NCI-H2029 (cell line): Measurements from ENCODE around the gene PRTG.
"Not testable (repeated sequence)": the region's sequence is repeated elsewhere in the genome, so short reads cannot be mapped to it uniquely, and the experiment has no call there.

Source experiments
- DNase-seq: peaks from one replicate; lab custom pipeline; 2025; lab: John Stamatoyannopoulos, UW

PRTG gene

DNA sequence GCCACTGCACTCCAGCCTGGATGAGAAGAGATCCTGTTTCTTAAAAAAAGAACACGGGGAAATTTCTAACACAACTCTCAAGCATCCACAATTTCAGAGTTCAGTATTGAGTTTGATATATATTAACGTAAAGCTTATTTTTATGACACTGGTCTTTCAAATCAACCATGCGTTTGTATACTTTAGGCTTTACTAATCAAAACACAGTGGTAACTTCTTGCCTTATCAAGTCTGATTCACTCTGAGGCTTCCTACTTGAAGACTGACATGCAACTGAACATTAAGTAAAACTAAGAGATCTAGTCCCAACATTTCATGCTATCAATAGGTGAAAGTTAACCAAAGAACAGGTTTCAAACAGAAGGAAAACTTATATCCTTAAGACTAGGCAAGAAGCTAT is 46.7 kb downstream of the PRTG start:
- DNase-seq = no peak

DNA sequence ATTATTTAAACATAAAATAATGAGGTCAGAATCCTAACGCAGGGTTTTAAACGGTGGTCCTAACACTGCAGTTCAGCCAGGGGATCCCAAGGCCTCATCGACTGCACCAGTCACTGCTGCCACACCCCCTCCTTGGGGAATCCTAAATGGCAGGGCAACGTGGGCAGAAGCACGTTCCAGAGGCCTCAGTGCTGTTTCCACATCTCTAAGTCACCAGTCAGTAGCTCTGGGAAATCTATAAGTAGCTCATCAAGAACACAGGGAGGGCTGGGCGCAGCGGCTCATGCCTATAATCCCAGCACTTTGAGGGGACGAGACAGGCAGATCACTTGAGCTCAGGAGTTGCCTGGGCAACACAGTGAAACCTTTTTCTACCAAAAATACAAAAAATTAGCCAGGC is 47.5 kb downstream of the PRTG start:
- DNase-seq = no peak

DNA sequence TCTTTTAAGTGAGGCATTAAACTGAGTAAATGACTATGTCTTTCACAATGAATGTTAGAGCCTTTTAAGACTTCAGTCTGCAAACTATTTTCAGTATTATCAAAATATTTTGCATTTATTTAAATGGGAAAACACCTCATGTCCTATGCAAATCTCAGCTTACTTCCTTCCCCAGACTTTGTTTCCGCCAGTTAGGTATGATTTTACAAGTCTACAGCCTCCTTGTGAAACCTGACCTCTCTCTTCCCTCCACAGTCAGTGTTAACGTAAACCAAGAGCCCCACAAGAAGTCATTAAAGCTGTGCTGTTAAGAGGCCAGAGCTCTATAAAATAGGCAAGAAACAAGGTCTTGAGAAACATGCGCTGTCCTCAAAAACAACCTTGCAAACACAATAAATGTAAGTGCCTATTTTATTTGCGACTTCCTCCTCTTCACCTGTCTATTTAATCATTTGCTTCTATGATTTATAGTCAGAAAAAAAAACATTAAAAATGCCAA is 48.3 kb downstream of the PRTG start:
- no peak for DNase-seq

DNA sequence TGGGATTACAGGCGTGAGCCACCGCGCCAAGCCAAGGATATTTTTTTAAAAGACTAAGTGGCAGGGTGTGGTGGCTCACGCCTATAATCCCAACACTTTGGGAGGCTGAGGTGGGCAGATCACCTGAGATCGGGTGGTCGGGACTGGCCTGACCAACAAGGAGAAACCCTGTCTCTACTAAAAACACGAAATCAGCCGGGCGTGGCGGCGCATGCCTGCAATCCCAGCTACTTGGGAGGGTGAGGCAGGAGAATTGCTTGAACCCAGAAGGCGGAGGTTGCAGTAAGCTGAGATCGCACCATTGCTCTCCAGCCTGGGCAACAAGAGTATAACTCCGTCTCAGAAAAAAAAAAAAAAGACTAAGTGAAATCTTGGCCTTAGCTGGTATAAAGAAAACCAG is 49.8 kb downstream of the PRTG start:
- DNase-seq = not testable (repeated sequence)

DNA sequence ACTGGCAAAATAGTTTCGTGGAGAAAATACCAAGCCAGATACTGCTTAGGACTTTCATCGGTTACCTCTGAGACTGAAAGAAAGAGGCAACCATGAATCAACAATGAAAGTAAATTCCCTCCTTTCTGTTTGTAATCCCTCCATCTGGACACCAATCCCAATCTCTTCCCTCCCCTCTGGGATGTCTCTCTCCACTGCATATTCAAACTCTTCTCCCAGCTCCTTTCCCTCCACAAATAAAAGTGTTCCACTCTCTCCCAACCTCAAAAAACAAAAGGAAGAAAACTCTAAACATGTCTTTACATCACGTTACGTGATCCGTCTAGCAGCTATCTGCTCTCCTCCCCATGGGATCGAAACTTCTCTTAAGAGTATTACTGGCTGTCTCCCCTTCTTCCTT is 55.2 kb downstream of the PRTG start:
- no peak for DNase-seq

DNA sequence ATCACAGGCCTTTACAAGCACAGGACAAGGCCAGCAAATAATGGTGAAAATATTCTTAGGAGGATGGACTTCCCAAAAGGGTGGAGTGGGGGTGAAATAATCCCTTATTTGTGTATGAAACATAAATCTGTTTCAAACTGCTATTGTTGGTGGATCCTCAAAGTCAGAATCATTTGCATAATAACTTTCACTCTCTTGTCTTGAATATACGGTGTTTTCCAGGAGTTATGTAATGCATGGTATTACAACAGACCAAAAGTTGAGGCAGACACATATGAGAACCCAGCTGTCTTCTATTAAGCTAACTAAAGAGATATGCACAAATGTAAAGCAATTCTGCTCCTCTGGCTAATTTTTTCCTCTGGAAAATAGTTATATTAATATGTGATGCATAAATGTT is 57.7 kb downstream of the PRTG start:
- no peak for DNase-seq

DNA sequence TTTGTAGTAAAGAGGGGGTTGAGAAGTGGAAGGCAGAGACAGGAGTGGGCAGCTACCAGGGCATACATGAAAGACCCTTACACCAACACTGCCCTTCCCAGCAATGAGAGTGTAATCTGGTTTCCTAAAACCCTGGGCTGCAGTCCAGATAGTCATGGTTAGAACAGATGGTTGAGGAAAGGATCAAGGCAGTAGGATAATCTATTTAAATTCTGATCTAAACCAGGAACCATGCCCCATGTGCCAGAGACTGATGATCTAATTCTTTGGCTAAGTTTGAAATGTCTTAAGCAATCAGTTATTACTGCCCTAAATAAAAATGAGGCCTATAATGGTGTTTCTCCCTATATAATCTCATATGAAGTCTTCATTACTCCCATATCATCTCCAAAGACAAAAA is 59.6 kb downstream of the PRTG start:
- no peak for DNase-seq

DNA sequence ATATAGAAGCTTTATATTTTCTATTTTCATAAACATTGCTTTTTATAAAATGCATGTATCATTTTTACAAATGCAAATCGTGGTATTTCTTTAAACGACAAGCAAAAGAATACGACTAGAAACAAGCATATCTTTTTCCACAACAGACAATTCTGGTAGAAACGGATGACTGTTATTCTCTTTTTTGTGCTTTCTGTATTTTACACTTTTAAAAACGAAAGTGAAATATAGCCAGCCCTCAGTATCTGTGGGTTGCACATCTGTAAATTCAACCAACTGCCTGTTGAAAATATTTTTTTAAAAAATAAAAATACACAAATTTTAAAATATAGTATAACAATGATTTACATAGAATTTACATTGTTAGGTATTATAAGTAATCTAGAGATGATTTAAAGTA is 61.3 kb downstream of the PRTG start:
- no peak for DNase-seq

DNA sequence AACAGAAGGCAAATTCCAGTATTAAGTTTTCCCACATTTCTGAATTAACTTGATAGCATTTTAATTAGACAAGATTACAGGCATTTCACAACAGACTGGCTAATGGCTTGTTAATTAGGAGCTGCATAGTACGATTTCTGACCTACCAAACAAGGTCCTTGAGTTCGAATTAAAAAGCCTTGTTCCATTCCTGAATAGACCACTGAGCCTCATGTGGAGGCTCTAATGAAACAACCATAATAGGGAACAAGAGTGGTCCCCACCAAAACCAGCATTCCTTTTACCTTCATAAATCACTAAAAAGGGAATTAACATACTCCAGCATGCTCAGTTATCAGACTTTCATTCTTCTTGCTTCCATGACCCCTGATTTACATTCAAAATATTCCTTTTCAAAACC is 66.4 kb downstream of the PRTG start:
- DNase-seq = no peak

DNA sequence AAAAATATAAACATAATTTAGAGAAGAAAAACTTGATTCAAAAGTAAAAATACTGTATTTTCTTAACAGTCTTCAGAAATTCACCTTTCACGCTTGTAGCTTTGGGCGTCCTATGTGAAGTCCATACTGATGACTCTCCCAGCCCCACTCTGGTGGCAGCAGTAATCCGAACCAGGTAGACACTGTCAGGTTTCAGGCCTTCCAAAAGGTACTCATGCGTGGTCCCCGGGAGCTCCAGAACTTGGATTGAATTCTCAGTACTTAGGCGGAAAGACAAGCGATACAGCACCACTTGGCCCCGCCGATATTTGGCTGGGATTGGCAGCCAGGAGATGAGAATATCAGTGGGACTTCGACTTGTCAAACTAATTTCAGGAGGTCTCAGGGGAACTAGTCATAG is 69.7 kb downstream of the PRTG start:
- DNase-seq = no peak

DNA sequence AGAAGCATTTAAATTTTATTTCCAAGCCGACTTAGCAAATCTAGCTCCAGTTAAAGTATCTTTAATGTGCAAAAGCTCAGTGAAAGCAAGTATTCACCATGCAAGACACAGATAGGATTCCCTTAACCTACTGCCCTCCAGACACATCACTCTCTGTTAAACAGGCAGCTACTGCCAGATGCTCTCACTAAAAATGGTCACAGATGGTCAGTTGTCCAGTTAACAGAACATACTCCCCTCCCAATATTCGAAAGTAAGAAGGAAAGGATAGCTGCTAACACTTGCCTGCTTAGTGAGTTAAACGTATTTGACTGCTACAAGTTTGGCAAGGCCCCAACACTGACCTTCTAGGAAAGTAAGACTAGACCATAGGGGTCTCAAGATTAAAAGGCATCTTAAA is 73.7 kb downstream of the PRTG start:
- no peak for DNase-seq

DNA sequence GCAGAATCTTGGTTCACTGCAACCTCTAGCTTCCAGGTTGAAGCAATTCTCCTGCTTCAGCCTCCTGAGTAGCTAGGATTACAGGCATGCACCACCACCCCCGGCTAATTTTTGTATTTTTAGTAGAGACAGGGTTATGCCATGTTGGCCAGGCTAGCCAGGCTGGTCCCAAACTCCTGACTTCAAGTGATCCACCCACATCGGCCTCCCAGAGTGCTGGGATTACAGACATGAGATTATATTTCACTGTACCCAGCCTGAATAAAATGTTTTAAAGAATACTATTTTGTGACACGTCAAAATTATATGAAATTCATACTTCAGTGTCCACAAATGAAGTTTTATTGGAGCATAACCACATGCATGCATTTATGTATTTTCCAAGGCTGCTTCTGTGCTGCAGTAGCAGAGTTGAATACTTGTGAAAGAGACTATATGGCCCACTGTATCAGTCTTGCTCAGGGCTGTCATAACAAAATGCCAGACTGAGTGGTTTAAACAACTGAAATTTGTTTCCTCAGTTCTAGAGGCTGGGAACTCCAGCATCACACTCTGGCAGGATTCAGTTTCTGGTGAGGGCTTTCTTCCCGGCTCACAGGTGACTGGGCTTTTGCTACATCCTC is 77.2 kb downstream of the PRTG start:
- DNase-seq = no peak

DNA sequence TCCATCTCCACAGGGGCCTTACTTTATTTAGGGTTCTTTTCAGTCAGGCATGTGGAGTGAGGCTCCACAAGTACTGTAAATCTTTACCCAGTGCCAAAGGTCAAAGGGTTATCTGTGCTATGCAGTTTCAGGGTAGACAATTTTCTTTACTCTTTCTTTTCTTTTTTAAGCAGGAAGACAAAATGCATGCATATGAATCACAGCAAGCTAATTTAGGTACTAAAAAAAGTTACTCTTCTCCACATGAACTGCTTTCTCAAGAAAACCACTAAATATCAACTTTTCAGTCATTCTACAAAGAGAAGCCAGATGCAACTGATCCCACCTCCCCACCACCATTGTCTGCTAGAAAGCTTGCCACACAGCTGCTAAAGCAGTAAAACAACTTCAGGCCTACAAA is 81.5 kb downstream of the PRTG start:
- DNase-seq = no peak

DNA sequence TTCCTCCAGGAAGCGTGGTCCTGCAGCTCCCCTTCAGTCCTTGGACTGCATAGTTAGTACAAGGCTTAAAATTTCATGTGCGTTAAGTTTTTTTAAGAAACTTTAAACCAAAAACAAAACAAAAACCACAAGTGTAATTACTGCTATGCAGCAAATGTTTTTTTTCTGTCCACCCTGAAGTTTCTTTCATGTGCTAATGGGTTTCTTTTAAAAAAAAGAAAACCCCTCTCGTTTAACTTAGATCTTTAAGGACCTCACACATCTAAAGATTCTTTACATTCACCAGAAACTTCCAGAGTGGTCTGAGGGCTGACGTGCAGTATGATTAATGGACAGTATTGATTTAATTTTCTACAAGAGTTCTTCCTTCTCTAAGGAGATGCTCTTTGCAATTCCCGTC is 82.8 kb downstream of the PRTG start:
- DNase-seq = no peak

DNA sequence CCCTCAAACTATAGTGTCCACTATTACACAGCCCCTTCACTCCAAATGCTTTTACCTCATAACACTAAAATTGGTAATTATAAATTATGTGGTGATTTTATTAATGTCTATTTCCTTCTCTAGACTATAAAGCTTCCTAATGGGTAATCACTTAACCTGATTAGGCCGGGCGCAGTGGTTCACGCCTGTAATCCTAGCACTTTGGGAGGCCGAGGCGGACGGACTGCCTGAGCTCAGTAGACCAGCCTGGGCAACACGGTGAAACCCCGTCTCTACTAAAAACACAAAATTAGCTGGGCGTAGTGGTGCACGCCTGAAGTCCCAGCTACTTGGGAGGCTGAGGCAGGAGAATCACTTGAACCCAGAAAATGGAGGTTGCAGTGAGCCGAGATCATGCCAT is 83.5 kb downstream of the PRTG start:
- DNase-seq = no peak

DNA sequence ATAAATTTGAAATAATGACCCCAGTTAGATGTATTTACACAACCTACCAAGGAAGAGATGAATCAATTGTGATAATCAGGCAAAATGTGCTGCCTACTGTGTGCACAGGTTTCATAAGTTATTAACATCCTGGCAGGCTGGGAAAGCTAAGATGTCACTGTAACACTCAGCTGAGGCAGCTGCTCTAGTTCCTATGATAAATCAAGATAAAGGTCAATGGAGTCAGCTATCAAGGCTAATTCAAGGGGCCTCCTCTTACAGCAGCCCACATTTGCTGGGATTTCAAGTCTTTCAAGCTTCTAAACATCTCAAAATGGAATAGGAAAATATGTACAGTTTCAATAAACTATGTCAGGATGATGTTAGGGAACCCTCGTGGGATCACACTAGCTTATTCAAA is 84.1 kb downstream of the PRTG start:
- DNase-seq = no peak

DNA sequence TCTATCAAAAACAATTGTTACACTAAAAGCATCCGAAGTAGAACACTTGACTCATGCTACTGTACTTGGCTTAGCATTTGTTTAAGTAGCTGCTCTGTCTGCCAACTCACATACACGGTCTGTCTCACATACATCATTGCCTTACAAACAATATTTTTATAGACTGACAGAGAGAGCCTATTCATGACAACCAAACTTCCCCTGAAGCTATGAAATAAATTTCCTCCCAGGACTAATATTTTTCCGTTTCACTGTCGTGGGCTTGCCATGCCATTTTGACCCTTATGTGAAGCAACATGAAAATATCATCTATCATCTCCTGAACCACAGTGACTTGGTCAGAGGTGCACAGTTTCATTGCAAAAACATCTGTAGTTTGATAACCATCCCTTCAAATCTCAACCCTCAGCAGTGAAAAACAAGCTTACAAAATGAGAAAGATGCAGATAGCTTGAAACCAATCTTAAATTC is 88.4 kb downstream of the PRTG start:
- no peak for DNase-seq

DNA sequence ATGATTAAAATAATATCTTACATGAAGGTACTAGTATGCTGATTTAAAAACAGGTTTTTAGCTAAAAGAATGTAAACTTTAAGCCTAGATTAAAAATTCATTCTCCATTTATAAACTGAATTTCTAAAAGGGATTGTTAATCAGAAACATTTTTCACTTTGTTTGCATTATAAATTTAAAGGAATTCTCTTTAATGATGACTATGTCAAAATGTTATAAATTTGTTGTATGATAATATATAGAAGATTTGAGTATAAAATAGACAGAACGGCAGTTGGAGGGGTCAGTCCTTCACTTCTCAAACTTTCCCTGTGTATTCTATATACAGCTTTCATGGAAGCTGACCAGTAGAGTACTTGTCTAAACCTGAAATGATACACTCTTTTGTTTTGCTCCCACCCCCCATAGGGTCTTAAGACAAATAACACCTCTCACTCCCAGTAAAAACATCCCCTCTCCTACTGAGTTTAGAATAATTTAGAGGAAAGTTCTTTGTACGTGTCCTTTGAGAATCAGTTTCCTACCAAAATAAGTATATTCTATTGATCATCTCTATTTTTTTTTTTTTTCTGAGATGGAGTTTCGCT is 90.0 kb downstream of the PRTG start:
- DNase-seq = no peak

DNA sequence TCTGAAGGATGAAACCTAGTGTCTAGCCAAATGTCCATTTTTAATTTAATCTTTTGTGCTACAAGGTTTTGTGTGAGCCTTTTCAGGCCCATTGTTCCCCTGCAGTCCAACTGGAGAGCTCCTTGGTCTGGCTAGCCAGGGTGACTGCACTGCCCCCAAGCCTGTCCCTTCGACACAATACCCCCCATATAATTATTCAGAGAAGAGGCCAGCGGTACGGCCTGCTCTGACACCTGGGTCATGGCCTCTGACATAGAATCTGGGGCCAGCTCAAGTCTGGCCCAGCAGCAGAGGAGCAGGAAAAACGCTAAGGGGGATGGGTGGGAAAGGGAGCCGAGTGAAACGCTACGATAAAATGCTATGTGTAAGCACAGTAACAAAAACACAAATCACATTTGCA is 90.6 kb downstream of the PRTG start:
- DNase-seq = no peak

DNA sequence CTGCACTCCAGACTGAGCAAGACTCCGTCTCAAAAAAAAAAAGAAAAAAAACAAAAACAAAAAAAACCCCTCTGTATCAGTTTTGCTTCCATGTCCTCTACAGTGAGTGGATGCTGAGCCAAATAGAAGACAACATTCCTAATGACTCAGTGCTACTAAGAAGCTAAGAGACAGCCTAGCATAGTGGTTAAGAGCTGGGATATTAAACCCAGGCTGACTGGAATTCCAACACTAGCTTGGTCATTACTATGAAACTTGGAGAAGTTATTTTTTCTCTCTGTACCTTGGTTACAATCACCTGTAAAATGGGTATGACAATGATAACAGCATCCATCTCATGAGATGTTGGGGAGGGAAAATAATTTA is 93.9 kb downstream of the PRTG start:
- no peak for DNase-seq

DNA sequence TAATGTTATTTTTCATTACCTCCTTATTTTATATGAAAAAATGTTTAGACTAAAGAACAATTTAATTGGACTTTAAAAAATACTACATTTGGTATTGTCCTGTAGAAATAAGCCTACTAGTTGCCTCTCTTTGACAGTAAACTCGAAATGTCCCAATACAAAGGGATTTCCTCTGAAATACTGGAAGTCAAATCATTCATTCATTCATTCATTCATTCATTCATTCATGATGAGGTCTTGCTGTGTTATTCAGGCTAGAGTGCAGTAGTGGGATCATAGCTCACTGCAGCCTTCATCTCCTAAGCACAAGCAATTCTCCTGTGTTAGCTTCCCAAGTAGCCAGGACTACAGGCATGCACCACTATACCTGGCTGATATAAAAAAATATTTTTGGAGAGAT is 104.2 kb downstream of the PRTG start:
- DNase-seq = no peak

DNA sequence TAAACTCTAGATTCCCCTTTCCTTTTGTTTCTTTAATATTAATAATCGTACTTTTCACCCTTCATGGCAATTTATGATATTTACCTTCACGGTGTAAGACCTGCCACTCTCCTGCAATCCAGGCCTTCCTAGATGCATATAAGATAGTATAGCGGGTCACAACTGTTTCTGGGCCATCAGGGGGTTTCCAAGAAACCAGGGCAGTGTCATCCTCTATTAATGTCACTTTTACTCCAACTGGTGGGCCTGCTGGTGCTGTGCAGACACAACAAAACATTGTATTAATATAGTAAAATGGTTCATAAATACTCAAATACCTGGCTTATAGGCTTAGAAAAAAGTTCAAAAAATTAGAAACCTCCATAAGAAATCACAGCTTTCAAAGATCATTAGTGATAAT is 105.9 kb downstream of the PRTG start:
- DNase-seq = no peak

DNA sequence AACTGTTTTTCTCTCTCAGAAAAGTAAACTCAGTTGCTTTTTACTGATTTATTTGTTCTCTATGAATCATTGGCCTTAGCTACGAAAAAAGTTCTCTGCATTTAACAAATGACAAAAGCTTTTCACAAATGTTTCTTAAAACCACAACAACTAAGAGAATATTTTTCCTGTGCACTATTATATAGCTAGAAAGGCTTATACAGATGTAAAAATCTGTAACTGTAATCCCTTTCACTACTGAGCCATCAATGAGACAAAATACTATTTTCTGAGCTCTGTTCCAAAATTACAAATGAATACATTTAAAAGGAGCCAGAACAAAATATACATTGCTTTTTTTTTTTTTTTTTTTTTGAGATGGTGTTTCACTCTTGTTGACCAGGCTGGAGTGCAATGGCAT is 109.2 kb downstream of the PRTG start:
- DNase-seq = no peak

DNA sequence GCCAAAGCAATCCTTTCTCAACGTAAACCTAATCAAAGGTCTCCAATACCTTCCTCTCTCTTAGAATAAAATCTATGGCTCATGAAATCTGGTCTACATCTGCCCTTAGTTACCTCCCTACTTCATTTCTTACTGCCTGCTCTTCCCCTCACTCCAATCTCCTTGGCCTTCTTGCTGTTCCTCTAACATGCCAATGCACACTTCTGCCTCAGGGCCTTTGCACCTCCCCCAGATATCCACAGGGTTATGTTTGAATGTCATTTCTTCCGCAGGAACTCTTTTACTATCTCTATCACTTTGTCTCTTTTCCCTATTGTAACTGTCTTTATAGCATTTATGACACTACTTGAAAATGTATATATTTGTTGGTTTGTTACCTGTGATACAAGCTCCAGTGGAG is 110.5 kb downstream of the PRTG start:
- no peak for DNase-seq
